Neural cell (in vitro differentiated cells): ENCODE results near the gene CCL14.

Source experiments
- CTCF ChIP-seq: fragments of 450-650 bp; IDR thresholded peaks from 2 replicates; pipeline ENCODE4 v1.5.1; 2014; ENCODE audit warnings: antibody characterized with exemption, mild to moderate bottlenecking, moderate library complexity; ENCODE audit not compliant: poor library complexity, severe bottlenecking
- EP300 ChIP-seq: fragments of 450-650 bp; conservative IDR thresholded peaks from 2 replicates; pipeline ENCODE4 v1.6.1; 2014; ENCODE audit warnings: antibody characterized with exemption, mild to moderate bottlenecking, moderate library complexity; ENCODE audit not compliant: poor library complexity, severe bottlenecking
- POLR2AphosphoS5 ChIP-seq: IDR thresholded peaks from 2 replicates; pipeline ENCODE4 v1.6.1; 2012
- RAD21 ChIP-seq: fragments of 450-650 bp; conservative IDR thresholded peaks from 2 replicates; pipeline ENCODE4 v1.6.1; 2014; ENCODE audit warnings: antibody characterized with exemption, mild to moderate bottlenecking, moderate library complexity
- REST ChIP-seq: IDR thresholded peaks from 2 replicates; pipeline ENCODE4 v1.6.1; 2012; ENCODE audit warnings: borderline replicate concordance
- SMC3 ChIP-seq: fragments of 450-650 bp; conservative IDR thresholded peaks from 2 replicates; pipeline ENCODE4 v1.6.1; 2014; ENCODE audit warnings: antibody characterized with exemption, mild to moderate bottlenecking, moderate library complexity; ENCODE audit not compliant: poor library complexity
- TAF1 ChIP-seq: IDR thresholded peaks from 2 replicates; pipeline ENCODE4 v1.6.1; 2012; ENCODE audit warnings: low read depth

GRCh38 chr17:35972945-35973332 lies 13.6 kb downstream of the CCL14 start:
- TF ChIP-seq CTCF: no peak
- TF ChIP-seq EP300: no peak
- TF ChIP-seq TAF1: no peak
- TF ChIP-seq SMC3: no peak
- no peak for TF ChIP-seq REST
- no peak for TF ChIP-seq POLR2AphosphoS5
- no peak for TF ChIP-seq RAD21
